Fibroblast of skin of right quadriceps (primary cell): Measurements from ENCODE around the gene OCRL.
"Not testable (repeated sequence)": the region's sequence is repeated elsewhere in the genome, so short reads cannot be mapped to it uniquely, and the experiment has no call there.

Source experiments
- DNase-seq: peaks from one replicate; pipeline ENCODE4 v3.0.0-alpha.2; 2013

The OCRL gene

DNA sequence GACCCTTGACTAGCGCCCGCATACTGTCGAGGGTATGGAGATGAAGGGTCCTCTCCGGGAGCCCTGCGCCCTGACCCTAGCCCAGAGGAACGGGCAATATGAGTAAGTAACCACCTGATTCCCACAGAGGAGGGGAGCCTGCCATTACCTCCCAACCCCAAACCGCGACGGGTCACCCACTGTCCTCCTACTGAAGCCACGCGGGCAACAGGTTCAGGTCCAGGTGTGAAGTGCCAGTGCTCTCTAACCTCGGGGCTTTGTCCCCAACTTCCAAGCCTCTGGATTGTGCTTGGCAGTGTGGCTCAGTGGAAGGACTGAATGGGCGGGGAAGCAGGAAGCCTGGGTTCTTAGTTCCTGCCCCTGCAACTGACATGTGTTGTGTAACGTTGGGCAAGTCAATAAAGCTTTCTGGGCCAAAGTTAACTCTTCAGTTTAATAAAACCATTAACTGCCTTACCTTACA is 694 bp downstream of the OCRL start:
- DNase-seq: no peak

DNA sequence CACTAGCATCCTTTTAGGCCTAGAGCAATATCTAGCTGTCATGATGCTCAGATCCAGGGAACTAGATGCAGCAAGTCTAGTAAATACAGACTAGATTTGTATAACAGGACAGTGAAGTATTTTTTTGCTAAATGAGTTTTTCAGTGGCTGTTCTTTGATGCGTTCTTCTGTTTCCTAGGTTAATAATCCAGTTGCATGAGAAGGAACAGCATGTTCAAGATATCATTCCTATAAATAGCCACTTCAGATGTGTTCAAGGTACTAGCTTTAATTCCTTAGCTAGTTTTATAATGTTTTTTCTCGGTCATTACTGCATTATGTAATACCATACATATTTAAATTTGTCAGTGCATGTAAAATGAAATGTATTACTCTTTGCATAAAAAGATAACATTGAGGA is 4.7 kb downstream of the OCRL start:
- DNase-seq: no peak

DNA sequence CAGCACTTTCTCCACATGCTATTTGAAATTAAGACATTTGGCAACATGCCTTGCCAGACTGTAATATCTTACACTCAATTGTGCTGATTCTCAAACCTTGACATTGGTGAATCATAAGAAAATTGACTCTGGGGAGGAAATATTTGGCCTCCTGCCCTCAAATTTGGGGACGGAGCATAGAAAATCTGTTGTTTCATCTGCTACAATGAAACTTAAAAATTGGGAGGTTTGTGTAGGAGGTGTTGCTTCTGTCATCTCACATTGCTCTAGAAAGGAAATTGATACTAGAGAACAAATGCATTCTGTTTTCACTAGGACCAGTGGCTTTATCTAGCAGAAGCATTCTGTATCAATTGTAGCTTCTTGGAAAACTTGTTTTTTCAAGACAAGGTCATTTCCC is 5.3 kb downstream of the OCRL start:
- DNase-seq: no peak

DNA sequence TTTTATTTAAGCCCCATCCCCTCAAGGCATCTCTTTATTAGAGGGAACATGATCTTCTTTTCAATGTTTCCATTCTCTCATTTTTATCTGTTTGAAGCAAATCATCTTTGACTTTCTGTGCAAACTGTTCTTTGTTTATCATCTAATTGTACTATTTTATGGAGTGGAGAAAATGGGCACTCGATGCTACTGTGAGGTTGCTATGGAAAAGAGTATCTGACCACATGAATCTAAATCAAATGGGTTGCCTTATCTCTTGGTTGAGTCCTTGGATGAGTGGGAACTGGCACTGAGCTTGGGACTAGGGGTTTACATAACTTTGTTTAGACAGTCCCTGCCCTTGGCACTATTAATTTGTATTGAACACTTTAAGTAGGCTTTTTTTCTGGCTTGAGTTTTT is 9.1 kb downstream of the OCRL start:
- DNase-seq: no peak

DNA sequence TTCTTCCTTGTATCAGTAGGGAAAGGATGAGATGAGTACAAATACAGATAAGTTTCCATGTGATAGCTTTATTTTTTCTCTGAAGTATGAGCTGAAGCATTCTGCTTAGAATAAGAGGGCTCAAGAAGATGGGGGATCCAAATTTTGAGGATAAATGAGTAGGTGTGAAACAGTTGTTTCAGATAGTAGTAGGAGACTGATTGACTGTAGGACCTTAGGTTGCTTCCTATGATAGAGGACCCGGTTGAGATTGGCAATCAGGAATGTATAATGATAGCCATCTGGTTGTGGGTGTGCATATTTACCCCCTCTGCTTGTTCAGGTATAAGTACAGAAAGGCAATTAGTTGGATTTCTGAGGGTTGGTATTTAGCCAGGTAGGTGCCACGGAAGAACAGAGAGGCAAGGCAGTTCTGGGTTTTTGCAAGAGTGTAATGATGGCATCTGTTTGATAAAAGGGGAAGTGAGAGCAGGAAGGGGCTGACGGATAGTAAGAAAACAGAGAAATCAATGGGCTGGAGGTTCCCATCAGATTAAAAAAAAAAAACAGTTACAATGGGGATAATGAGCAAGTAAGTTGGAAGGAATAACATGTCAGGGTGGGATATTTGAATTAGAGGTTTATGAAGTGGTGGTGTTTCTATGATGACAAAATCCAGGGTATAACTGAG is 13.7 kb downstream of the OCRL start:
- DNase-seq: no peak

DNA sequence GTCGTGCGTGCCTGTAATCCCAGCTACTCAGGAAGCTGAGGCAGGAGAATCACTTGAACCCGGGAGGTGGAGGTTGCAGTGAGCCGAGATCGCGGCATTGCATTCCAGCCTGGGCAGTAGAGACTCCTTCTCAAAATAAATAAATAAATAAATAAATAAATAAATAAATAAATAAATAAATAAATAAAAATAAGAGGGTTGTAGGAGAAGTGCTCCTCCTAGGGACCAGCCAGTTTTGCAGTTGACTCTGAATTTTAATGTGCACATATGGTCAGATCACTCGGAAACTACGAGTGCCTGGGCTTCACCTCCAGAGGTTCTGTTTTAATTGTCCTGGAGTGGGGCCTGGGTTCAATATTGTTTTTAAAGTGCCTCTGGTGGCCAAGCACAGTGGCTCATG is 14.8 kb downstream of the OCRL start:
- DNase-seq: not testable (repeated sequence)

DNA sequence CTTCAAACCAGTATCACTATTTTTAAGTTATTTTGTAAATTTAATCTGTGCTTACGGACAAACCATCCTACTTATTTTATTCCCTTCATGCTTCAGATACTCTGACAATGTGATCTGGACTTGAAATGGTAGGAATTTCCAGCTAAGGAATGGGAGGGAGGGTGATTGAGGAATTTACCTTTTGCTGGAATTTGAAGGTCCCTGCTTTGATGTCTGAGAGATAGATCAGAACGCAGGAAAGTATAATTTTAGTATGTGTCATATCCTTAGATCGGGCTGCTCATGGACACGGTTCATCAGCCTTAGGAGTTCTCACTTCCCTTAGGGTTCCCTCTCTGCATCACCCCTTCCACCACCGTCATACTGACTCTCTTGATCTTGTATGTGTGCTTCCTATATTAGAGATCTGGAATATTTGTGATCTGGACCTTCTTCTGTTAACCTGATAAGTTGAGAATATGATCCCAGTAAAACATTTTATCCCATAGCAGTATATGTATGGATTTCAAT is 16.8 kb downstream of the OCRL start:
- DNase-seq: no peak

DNA sequence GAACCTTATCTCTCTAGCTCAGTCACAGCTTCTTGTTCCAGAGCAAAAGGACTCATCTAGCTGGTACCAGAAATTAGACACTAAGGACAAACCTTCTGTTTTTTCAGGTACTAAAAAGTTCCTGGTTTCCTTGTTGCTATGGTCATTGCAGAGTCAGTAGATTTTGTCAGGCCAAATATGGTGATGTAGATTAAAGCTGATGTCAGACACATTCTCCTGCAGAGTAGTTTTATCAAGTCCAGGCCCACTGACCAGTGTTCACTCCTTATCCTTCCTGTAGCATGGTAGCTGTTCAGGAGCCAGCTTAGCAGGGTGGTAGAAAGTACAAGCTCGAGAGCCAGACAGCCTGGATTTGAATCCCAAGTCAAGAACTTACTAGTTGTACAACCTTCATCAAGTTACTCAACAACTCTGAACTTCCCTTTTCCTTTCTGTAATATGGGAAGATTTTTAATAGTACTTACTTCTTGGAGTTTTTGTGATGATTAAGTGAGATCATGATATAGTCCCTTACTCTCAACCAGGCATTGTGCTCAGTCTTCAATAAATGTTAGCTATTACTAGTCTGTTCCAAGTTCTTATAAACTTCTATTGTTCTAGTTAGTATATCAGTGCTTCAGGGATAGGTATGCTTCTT is 17.9 kb downstream of the OCRL start:
- no peak for DNase-seq

DNA sequence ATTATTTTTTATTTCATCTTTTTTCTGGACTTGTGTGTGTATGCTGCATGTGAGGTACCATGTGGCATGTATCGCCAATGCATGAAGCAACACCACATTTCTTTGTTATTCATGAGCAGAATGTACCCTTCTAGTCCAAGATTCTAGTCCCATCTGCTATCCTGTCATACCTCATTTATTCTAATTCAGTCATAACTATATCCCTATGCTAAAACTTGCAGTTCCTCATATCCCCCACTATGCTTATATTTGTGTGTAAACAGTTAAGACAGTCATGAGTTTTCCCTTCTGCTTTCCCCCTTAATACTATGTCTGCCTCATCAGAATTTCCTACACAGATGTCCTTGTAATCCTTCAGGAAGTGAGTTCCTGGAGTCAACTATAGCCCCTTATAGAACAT is 19.7 kb downstream of the OCRL start:
- no peak for DNase-seq

DNA sequence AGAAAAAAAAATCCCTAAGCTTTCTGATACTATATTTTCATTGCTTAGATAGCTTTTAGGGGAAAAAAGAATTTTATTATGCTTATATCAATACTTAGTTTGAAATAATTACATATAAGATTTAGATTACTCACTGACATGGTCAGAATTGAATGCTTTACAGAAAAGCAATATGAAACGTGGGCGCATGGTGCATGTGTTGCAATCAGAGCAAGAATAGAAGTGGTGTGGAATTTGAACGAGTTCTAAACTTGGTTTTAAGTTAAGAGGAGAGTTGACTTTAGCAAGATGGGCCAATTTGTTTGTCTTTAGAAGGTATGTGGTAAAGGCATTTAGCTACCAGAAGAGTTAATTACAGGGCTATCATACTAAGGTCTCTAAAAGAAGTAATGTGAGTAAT is 21.4 kb downstream of the OCRL start:
- DNase-seq: no peak

DNA sequence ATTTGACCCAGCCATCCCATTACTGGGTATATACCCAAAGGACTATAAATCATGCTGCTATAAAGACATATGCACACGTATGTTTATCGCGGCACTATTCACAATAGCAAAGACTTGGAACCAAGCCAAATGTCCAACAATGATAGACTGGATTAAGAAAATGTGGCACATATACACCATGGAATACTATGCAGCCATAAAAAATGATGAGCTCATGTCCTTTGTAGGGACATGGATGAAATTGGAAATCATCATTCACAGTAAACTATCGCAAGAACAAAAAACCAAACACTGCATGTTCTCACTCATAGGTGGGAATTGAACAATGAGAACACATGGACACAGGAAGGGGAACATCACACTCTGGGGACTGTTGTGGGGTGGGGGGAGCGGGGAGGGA is 24.3 kb downstream of the OCRL start:
- DNase-seq: not testable (repeated sequence)

DNA sequence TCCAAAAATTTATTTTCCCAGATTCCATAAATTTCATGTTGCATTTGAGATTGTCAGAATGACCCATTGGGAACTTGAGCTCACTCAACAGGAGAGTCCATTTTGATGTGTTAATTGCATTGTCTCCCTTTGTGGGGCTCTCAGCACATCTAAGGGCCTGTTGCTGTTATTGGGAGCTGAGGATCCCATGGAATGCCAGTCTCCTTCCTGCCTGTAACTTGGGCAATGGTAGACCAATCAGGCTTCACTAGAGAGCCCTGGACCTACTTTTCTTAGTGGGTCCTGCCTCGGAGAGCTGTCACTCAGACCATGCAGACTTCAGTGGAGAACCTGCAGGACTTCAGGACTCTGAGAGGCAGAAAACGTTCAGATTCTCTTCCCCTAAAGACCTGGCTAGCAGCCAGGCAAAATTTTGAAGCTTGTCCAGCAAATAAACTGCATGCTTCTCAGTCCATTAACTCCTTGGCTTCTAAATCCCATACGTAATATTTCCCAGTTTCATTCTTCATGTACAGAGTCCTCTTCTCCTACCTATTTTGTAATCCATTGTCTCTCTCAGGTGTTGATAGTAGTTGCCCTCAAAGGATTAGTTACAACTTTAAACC is 25.1 kb downstream of the OCRL start:
- DNase-seq: peak; percentile 13

DNA sequence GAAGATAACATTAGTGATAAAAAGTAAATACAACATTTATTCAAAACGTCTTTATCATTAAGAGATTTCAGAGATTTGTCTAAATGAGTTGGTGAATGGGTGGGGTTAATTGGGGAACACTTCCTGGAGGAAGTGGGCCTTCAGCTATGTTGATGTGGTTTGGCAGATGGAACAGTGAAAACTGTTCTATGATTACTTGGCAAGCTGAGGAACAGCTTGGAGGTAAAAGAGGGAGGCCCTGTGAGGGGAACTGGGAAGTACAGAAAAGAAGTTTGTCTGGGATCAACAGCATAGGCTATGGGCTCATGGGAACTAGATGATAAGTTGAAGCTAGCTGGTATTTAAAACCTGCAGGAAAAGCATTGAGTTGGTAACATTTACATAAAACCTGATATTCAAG is 26.0 kb downstream of the OCRL start:
- DNase-seq: no peak

DNA sequence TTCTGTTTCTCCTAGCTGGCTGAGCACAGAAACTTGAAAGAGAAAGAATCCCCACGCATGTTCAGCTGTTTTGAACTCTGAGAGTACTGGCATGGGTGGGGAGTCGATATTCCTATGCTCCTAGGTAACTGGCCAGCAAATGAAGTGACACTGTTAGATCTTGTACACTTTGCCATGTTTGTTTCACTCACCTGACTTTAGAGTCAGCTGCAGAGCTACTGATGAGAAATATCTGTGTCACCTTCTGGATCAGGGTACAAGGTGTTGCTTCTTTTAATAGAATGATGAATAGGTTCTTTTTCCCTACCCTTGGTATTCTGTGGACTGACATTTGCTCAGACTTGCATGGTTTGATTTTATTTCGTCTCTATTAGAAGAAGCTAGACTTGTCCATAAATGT is 28.3 kb downstream of the OCRL start:
- DNase-seq: no peak

DNA sequence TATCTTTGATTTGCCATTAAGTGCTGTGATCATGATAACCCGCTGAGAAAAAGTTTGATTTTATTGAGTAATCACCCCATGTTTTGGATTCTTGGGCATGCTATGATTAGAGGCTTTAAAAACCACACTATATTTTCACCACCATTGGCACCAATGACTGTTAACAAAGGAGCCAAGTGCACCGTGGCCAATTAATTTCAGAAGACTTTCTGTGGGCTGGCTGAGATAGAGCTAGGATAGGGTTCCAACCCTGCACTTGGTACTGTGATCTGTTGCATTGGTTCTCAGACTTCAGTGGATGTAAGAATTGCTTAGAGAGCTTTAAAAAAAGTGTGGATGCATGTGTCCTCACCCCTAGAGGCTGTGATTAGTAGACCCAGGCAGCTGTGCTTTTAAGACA is 32.4 kb downstream of the OCRL start:
- no peak for DNase-seq

DNA sequence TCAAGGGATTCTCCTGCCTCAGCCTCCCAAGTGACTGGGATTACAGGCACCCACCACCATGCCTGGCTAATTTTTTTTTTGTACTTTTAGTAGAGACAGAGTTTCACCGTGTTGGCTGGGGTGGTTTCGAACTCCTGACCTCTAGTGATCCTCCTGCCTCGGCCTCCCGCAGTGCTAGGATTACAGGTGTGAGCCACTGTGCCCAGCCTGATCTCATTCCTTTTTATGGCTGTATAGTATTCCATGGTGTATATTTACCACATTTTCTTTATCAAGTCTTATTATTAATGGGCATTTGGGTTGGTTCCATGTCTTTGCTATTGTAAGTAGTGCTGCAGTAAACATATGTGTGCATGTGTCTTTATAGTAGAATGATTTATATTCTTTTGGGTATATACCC is 33.6 kb downstream of the OCRL start:
- DNase-seq: not testable (repeated sequence)

DNA sequence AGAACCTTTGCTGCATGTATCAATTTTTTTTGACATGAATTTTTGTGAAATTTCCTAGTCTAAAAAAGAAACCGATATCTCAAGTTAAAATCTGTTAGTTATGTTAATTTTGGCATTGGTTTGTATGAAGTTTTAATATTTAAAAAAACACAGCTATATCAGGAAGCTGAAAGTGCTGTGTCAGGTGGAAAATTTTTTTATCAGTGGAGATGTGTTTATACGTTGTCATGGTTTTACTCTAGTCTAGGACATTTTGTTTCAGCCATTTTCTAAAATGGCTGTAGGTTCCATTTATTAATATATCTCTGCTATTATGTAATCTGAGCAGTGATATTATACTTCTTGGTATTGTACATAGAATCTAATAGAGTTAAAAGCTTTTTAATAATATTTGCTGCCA is 34.2 kb downstream of the OCRL start:
- no peak for DNase-seq

DNA sequence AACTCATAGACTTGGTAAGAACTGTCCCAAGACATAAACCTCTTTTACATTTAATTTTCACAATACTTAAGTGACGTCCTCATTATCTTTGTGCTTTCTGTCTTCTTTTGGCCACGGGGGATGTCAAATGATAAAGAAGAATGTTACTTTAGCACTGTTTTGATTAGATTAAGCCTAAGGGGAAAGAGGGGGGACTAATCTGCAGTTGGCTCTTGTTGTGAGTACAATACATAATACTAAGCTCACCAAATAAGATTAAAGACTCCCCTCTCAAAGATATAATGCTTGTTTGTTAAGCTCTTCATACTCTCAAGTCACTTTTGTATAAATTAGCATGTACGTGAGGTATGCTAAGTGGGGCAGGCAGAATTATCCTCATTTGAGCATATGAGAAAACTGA is 36.5 kb downstream of the OCRL start:
- no peak for DNase-seq

DNA sequence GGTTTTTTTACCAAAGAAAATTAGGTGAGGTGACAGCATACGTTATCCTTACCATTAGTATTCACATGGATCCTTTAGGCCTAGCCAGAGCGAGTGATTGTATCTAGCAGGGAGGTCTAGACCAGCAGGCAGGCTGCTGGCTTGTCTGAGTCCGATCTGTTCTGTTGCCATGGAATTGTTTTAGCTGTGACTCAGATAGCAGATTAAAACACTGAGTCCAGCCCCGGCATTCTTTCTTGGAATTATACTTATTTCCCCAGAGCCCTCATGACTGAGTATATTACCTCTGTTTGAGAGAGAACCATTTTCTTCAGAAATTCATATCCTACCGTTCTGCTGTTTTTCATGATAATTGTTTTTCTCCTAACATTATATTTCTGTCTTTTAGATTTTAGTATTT is 37.4 kb downstream of the OCRL start:
- DNase-seq: peak; percentile 79

DNA sequence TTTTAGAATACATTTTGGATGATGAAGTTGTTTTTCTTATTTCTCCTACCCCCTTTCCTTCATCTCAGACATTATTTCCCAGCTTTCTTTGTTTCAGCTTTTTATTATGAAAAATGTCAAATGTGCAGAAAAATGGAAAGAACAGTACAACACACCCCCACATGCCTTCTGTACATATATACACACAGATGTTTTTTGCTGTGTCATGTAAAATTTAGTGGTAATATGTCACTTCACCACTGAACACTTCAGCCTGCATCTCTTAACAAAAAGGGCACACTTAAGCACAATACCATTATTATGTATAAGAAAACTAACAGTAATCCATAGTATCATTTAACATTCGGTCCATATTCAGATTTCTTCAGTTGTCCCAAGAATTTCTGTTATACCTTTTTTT is 37.8 kb downstream of the OCRL start:
- DNase-seq: no peak

DNA sequence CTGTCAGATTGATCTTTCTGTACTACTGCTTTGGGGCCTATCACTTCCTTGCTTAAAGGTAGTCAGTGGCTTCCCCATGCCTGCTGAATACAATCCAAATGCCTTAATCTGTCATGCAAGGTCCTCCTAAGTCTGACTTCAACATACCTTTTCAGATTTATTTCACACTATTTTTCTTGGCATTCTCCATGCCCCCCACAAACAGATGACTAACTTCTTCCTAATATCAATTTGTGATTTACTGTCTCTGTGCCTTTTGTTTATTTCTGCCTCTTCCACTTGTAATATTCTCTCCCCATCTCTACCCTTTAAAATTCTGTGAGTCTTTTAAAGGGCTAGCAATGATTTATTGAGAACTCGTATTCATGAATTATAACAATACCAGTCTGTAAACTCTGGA is 41.8 kb downstream of the OCRL start:
- DNase-seq: peak; percentile 12

DNA sequence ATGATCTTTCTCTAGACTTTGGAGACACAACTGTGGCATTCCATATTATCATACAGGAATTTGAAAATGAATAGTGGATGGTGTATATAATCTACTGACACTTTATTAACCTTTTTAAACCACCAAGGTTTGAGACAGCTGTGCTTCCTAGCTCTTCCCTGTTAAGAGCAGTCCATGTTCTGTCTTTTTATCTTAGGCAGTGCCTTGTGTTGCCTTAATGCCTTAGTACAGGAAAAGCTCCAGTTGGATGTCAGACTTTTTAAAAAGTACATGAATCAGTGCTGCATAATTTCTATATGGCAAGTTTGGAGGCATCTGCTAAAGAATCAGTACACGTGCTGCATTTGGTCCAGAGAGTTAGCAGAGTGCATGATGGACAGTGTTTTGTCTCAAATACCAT is 45.1 kb downstream of the OCRL start:
- DNase-seq: no peak

DNA sequence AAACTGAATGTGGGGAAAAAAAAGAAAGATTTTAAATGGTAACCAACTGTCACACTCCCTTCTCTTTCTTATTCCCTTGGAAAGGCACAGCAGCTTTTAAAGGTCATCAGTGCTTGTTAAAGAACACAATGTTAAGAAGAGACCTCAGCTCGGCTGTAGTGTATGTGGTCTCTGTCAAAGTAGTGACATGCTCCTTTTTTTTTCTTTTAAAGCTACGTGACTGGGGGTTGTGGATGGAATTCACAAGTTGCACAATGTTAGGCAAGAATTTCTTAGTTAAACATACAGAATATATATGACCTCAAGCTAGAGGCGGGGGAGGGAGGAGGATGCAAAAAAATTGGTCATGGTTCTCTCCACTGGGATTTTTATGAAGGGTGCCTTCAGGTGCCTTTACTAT is 45.6 kb downstream of the OCRL start:
- peak; percentile 54 for DNase-seq

DNA sequence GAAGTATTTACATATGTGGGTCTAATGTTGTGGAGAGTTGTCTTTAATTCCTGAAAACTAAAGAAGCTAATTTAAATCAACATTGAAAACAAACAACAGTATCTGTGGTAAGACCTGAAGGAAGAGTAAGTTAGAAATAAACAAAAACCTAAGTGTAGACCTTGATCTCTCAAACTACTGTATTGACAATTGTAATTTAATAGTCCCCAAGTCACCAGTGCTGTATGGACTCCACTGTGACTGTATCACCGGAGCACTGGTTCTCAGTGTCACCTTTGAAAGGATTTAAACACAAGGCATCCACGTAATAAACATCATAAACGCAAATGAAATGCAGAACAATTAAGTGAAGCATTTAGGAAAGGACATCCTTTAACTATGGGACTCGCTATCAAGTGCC is 46.4 kb downstream of the OCRL start:
- DNase-seq: no peak
